Measurements from ENCODE around the gene HJURP. TPM values are rescaled to one million over a fixed set of nuclear protein-coding genes. Genes with fewer than 3 reads are reported as not detected.

HJURP gene
- total RNA-seq, 1 experiment from 2014 or later: 37.0 TPM

DNA sequence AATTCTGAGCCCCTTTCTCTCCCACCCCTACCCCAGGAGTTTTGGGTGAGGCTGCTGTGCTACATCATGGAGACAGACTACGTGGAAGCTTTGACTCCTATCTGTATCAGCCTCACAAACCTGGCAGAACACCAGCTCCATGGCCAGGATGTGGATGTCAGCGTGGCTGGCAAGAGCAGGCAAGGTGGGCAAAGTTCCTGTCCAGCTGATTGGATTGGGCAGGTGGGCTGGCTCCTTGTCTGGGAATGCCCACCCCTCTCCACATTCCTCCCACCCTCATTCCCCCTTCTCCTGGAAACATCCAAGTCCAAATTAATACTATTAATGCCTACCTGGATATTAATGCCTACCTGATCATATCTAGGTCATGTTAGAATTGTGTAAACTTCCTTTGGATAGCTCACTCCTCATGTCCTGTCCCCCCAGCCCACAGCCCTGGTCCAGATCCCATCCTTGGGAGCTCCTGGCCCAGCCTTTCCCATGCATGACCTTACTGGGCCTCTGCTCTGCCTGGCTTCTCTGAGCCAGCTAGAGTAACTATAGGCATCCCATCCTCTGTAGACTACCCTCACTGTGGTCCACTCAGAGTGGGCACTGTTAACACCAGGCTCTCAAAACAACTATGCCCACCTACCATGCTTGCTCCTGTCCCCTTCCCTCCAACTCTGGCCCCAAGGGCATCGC, 52.1 kb downstream of the HJURP start:
- no peaks in the 10 kb centered on the region for H3K79me2 ChIP-seq (ENCODE audit: low read length)
- no peak overlapping the region for H3K27ac ChIP-seq (ENCODE audit: low read length)
- no peaks in the 10 kb centered on the region for H3K9me3 ChIP-seq (ENCODE audit: low read length)
- H3K9me2 ChIP-seq (replicated peaks; ENCODE audit: low read length): no peaks in the 10 kb centered on the region
- BruUV-seq (replicated peaks): no TSS peak
- no peaks in the 10 kb centered on the region for H3K27me3 ChIP-seq (ENCODE audit: low read length)
- no peak overlapping the region for H3K9ac ChIP-seq (ENCODE audit: low read length)
- intact Hi-C loops (cut with micrococcal nuclease): no loop called here
- no peak overlapping the region for H3K4me3 ChIP-seq (ENCODE audit: low read length)
- POLR2A ChIA-PET (ENCODE audit: unreplicated experiment): no interaction called here
- peaks cover 5% of the 10 kb centered on the region; the same call in 1 of the 2 replicates for H3K4me1 ChIP-seq (ENCODE audit: insufficient read depth, low read length)
- ATAC-seq (no peak), DNase-seq (no peak)
- no peaks in the 10 kb centered on the region for H3F3A ChIP-seq (ENCODE audit: low read length, unreplicated experiment)
- H3K4me2 ChIP-seq (ENCODE audit: low read length): no peak overlapping the region
- no peaks in the 10 kb centered on the region for H3K36me3 ChIP-seq (ENCODE audit: low read depth, low read length)
- no peaks in the 10 kb centered on the region for H4K20me1 ChIP-seq (ENCODE audit: low read length)
- H2AFZ ChIP-seq (ENCODE audit: low read length): no peak overlapping the region
- TF ChIP-seq, protein P1, sequence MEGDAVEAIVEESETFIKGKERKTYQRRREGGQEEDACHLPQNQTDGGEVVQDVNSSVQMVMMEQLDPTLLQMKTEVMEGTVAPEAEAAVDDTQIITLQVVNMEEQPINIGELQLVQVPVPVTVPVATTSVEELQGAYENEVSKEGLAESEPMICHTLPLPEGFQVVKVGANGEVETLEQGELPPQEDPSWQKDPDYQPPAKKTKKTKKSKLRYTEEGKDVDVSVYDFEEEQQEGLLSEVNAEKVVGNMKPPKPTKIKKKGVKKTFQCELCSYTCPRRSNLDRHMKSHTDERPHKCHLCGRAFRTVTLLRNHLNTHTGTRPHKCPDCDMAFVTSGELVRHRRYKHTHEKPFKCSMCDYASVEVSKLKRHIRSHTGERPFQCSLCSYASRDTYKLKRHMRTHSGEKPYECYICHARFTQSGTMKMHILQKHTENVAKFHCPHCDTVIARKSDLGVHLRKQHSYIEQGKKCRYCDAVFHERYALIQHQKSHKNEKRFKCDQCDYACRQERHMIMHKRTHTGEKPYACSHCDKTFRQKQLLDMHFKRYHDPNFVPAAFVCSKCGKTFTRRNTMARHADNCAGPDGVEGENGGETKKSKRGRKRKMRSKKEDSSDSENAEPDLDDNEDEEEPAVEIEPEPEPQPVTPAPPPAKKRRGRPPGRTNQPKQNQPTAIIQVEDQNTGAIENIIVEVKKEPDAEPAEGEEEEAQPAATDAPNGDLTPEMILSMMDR (conservative IDR thresholded peaks at IDR 0.05; ENCODE audit: low read depth, low read length): no peak
- TF ChIP-seq EZH2phosphoT487 (IDR thresholded peaks at IDR 0.05; ENCODE audit: borderline replicate concordance, low read length): no peak
- TF ChIP-seq EZH2 (IDR thresholded peaks at IDR 0.05; ENCODE audit: low read length, unreplicated experiment): no peak
- CTCF ChIA-PET: no interaction called here

DNA sequence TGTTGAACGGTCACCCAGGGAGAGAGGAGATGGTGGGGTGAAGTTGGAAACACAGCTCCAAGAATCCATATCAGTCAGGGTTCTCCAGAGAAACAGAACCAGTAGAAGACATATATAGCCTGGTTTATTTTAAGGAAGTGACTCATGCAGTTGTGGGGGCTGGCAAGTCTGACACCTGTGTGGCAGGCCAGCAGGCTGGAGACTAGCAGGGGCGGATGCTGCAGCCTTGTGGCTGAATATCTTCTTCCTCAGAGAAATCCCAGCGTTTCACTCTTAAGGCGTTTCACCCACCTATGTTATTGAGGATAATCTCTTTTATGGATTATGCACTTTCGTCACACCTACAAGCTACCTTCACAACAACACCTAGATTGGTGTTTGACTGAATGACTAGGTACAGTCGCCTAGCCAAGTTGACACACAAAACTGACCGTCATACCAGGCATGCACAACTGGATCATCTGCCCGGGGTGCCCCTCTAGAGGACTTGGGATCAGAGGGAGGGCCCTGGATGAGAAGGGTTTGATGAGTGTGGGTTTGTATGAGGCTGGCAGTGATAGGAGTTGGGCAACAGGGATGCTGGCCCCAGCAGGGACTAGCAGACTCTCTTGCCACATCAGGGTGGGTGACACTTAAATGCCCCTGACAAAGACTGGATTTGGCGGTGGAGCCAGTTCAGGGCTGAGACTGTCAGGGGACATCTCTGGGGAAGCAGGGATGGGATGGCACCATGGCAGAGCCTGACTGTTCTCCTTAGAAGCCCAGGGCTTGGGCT, 52.8 kb downstream of the HJURP start:
- Histone ChIP-seq H3K79me2 (ENCODE audit: low read length) (no peaks in the 10 kb centered on the region), H4K20me1 (ENCODE audit: low read length) (no peaks in the 10 kb centered on the region), H3K27me3 (ENCODE audit: low read length) (no peaks in the 10 kb centered on the region), H3K9ac (ENCODE audit: low read length) (no peak overlapping the region), H3K4me2 (ENCODE audit: low read length) (no peak overlapping the region), H3F3A (ENCODE audit: low read length, unreplicated experiment) (no peaks in the 10 kb centered on the region), H3K27ac (ENCODE audit: low read length) (no peak overlapping the region), H3K36me3 (ENCODE audit: low read depth, low read length) (no peaks in the 10 kb centered on the region), H2AFZ (ENCODE audit: low read length) (no peak overlapping the region), H3K4me3 (ENCODE audit: low read length) (no peak overlapping the region), H3K9me2 (replicated peaks; ENCODE audit: low read length) (no peaks in the 10 kb centered on the region), H3K4me1 (ENCODE audit: insufficient read depth, low read length) (peaks cover 5% of the 10 kb centered on the region; the same call in 1 of the 2 replicates), H3K9me3 (ENCODE audit: low read length) (no peaks in the 10 kb centered on the region)
- POLR2A ChIA-PET (ENCODE audit: unreplicated experiment): no interaction called here
- DNase-seq: peak; percentile 56
- no TSS peak for BruUV-seq (replicated peaks)
- intact Hi-C loops (cut with micrococcal nuclease): no loop called here
- CTCF ChIA-PET: no interaction called here
- TF ChIP-seq, protein P1 (conservative IDR thresholded peaks at IDR 0.05; ENCODE audit: low read depth, low read length): no peak
- TF ChIP-seq EZH2 (IDR thresholded peaks at IDR 0.05; ENCODE audit: low read length, unreplicated experiment) (no peak), EZH2phosphoT487 (IDR thresholded peaks at IDR 0.05; ENCODE audit: borderline replicate concordance, low read length) (no peak)
- ATAC-seq: peak; percentile 91

DNA sequence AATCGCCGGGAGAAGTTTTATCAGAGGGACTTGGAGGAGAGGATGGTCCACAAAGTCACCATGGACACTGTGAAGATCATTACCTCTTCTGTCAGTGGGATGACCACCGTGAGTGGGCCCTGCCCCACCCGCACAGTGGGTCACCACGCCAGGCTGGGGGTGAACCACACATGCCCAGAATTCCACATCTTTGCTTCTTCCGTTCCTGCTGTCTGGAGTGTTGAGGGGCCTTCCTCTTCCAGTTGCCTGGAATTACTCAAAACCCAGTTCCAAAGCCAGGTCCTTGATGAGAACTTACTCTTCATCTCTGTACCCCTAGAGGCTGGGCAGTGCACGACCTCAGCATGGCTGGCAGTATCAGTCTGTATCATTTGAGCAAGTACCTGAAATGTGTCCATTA, 54.1 kb downstream of the HJURP start:
- no peak overlapping the region for H3K9ac ChIP-seq (ENCODE audit: low read length)
- H3F3A ChIP-seq (ENCODE audit: low read length, unreplicated experiment): no peaks in the 10 kb centered on the region
- H3K4me2 ChIP-seq (ENCODE audit: low read length): no peak overlapping the region
- H3K4me3 ChIP-seq (ENCODE audit: low read length): no peak overlapping the region
- H3K9me3 ChIP-seq (ENCODE audit: low read length): no peaks in the 10 kb centered on the region
- ATAC-seq: no peak
- CTCF ChIA-PET: no interaction called here
- no peak overlapping the region for H3K27ac ChIP-seq (ENCODE audit: low read length)
- TF ChIP-seq EZH2 (IDR thresholded peaks at IDR 0.05; ENCODE audit: low read length, unreplicated experiment) (no peak), EZH2phosphoT487 (IDR thresholded peaks at IDR 0.05; ENCODE audit: borderline replicate concordance, low read length) (no peak)
- TF ChIP-seq, protein P1 (conservative IDR thresholded peaks at IDR 0.05; ENCODE audit: low read depth, low read length): no peak
- no peak overlapping the region for H2AFZ ChIP-seq (ENCODE audit: low read length)
- peaks cover 5% of the 10 kb centered on the region; the same call in 1 of the 2 replicates for H3K4me1 ChIP-seq (ENCODE audit: insufficient read depth, low read length)
- no peaks in the 10 kb centered on the region for H4K20me1 ChIP-seq (ENCODE audit: low read length)
- H3K36me3 ChIP-seq (ENCODE audit: low read depth, low read length): no peaks in the 10 kb centered on the region
- POLR2A ChIA-PET (ENCODE audit: unreplicated experiment): no interaction called here
- DNase-seq: no peak
- no peaks in the 10 kb centered on the region for H3K79me2 ChIP-seq (ENCODE audit: low read length)
- intact Hi-C loops (cut with micrococcal nuclease): no loop called here
- no peaks in the 10 kb centered on the region for H3K27me3 ChIP-seq (ENCODE audit: low read length)
- no peaks in the 10 kb centered on the region for H3K9me2 ChIP-seq (replicated peaks; ENCODE audit: low read length)
- BruUV-seq (replicated peaks): no TSS peak
